ENCODE results near the gene FGF14. TPM values are rescaled to one million over a fixed set of nuclear protein-coding genes. Genes with fewer than 3 reads are reported as not detected.

FGF14 gene
- total RNA-seq, 1 donor from 2014 or later: 1.7 TPM

DNA sequence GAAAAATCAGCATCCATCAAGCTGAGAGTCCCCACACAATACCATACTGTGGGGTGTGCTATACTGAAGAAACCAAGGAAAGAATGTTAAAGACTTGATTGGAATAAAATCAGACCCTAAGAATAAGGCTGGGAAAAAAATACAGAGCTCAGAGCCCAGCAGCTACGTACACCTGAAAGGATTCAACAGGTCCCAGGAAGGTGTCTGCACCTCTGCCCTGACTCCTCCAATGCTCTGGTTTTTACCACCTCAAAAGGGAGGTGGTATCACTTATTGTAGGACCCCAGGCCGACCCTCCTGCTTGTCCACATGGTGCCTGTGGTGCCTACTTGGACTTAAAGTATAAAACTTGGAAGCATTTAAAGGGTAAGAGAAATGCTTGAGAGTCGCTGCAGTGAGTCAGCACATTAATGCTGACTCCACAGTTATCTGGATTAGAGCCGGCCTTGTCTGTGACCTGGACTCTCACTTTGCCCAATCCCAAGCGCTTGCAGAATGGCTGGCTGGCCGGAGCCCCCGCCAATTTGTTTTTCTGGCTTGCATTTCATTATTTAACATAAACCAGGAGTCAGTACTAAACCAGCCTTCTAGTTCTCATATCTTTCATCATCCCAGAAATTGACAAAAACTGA lies 110.1 kb downstream of the FGF14 start:
- DNase-seq (ENCODE audit: low read depth, low spot score): no peak
- TF ChIP-seq, protein P1, sequence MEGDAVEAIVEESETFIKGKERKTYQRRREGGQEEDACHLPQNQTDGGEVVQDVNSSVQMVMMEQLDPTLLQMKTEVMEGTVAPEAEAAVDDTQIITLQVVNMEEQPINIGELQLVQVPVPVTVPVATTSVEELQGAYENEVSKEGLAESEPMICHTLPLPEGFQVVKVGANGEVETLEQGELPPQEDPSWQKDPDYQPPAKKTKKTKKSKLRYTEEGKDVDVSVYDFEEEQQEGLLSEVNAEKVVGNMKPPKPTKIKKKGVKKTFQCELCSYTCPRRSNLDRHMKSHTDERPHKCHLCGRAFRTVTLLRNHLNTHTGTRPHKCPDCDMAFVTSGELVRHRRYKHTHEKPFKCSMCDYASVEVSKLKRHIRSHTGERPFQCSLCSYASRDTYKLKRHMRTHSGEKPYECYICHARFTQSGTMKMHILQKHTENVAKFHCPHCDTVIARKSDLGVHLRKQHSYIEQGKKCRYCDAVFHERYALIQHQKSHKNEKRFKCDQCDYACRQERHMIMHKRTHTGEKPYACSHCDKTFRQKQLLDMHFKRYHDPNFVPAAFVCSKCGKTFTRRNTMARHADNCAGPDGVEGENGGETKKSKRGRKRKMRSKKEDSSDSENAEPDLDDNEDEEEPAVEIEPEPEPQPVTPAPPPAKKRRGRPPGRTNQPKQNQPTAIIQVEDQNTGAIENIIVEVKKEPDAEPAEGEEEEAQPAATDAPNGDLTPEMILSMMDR (conservative IDR thresholded peaks at IDR 0.05): no peak
- no peaks in the 10 kb centered on the region for H3K27me3 Mint-ChIP-seq (ENCODE audit: low read depth)
- H3K4me3 Mint-ChIP-seq: no peak overlapping the region
- no peaks in the 10 kb centered on the region for H3K9me3 Mint-ChIP-seq
- H3K4me1 Mint-ChIP-seq: no peaks in the 10 kb centered on the region
- no peaks in the 10 kb centered on the region for H3K36me3 Mint-ChIP-seq (ENCODE audit: low read depth)
- no peak overlapping the region for H3K27ac Mint-ChIP-seq (ENCODE audit: unreplicated experiment)

DNA sequence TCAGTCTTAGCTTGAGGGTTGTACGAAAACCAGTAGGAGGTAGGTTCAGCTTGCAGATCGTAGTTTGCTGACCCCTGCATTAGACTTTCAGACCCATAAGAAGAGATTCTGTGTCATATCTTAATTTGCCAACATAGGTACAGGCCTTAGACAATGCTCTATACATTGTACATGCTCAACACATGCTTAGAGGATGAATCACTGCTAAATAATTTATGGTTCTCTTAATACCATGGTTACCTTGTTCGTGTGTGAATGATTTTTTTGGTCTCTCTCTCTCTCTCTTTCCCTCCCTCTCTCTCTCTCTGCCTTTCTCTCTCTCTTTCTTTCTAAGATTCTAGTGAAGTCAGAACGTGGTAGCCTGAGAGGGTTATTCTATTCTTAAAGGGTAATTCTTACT lies 112.2 kb downstream of the FGF14 start:
- Mint-ChIP-seq H3K9me3 (no peaks in the 10 kb centered on the region), H3K4me1 (no peaks in the 10 kb centered on the region), H3K27me3 (ENCODE audit: low read depth) (no peaks in the 10 kb centered on the region), H3K27ac (ENCODE audit: unreplicated experiment) (no peak overlapping the region), H3K36me3 (ENCODE audit: low read depth) (no peaks in the 10 kb centered on the region), H3K4me3 (no peak overlapping the region)
- TF ChIP-seq, protein P1 (conservative IDR thresholded peaks at IDR 0.05): no peak
- DNase-seq (ENCODE audit: low read depth, low spot score): no peak

DNA sequence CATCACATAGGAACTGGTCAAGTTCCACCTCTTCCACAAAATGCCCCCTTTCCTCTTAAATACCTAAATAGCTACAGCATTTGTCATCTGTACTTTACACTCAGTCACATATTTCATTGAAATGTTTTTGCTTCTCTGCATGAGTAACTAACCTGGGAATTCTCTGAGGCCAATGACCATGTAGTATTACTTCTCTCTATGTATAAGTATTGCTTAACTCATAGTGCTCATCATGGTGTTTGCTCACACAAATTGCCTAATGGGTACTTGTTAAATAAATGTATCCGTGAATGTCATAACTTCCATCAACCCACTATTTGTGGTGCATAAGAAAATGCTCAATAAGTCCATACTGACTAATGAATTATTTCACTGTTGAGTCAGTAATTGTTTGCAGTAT lies 115.5 kb downstream of the FGF14 start:
- Mint-ChIP-seq H3K9me3 (no peaks in the 10 kb centered on the region), H3K36me3 (ENCODE audit: low read depth) (no peaks in the 10 kb centered on the region), H3K27me3 (ENCODE audit: low read depth) (no peaks in the 10 kb centered on the region), H3K4me3 (no peak overlapping the region), H3K4me1 (no peaks in the 10 kb centered on the region), H3K27ac (ENCODE audit: unreplicated experiment) (no peak overlapping the region)
- no peak for DNase-seq (ENCODE audit: low read depth, low spot score)
- TF ChIP-seq, protein P1 (conservative IDR thresholded peaks at IDR 0.05): no peak

DNA sequence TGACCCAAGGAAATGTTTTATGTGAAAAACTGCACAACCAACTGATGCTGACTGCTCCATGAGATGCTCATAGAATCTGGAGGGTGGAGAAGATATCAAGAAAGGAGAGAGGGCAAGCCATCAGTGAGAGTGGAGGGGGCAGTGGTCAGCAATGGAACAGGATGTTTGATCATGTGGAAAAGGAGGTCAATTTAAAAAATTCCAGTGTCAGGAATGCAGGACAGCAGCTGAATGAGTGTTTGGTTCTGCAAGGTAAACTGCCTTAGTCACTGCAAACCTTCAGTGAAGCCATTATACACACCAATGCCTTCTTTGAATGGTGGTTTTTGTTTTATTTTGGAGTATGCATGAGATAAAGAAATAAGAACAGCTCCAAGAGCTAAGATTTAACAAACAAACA lies 121.5 kb downstream of the FGF14 start:
- Mint-ChIP-seq H3K4me1 (peaks cover 8% of the 10 kb centered on the region), H3K27ac (ENCODE audit: unreplicated experiment) (no peak overlapping the region), H3K36me3 (ENCODE audit: low read depth) (no peaks in the 10 kb centered on the region), H3K27me3 (ENCODE audit: low read depth) (no peaks in the 10 kb centered on the region), H3K4me3 (no peak overlapping the region), H3K9me3 (no peaks in the 10 kb centered on the region)
- DNase-seq (ENCODE audit: low read depth, low spot score): no peak
- TF ChIP-seq, protein P1 (conservative IDR thresholded peaks at IDR 0.05): no peak

DNA sequence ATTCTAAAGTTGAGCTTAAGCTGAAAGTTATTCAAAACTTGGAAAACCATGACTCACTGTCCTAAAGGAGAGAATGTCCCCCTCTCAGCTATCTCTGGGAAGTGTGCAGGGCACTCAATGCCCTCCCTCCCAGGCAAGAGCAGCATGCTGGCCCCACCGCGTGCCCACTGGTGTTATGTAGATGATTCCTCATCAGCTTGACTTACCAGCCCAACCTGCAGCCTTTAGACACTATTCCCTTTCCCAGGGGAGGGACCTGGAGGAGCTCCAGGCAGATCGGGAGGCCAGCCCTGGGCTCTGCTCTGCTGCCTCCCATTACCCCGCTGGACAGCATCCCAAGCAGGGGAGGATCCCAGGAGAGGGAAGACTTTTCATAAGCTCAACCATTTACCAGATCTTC lies 124.6 kb downstream of the FGF14 start:
- Mint-ChIP-seq H3K4me3 (no peak overlapping the region), H3K36me3 (ENCODE audit: low read depth) (no peaks in the 10 kb centered on the region), H3K4me1 (peaks cover 8% of the 10 kb centered on the region), H3K9me3 (no peaks in the 10 kb centered on the region), H3K27ac (ENCODE audit: unreplicated experiment) (no peak overlapping the region), H3K27me3 (ENCODE audit: low read depth) (no peaks in the 10 kb centered on the region)
- no peak for DNase-seq (ENCODE audit: low read depth, low spot score)
- TF ChIP-seq, protein P1 (conservative IDR thresholded peaks at IDR 0.05): no peak

All from neural crest cell (in vitro differentiated cells).